Testis (tissue), 2 donors: ENCODE measurements around the gene GFPT2.

Source experiments
- CTCF ChIP-seq, 3 experiments: fragments of 450-650 bp in 2 of 3; fragments of 200-600 bp in 1 of 3; sonication (generic) in 1 of 3; IDR thresholded peaks; one replicate each; pipeline ENCODE4 v1.5.1; 2016 to 2019; ENCODE audit warnings: antibody characterized with exemption in 3 of 3, mild to moderate bottlenecking in 2 of 3, moderate library complexity in 1 of 3
- POLR2A ChIP-seq: fragments of 450-650 bp; IDR thresholded peaks from one replicate; pipeline ENCODE4 v1.6.1; 2017; ENCODE audit warnings: antibody characterized with exemption, mild to moderate bottlenecking, moderate library complexity

GRCh38 chr5:180282281-180282680 is 70.9 kb downstream of the GFPT2 start:
- TF ChIP-seq CTCF (IDR thresholded peaks at IDR 0.05) (no peak), POLR2A (no peak)
